Osteocyte (in vitro differentiated cells): ENCODE measurements around the gene LRRC27. TPM values are rescaled to one million over a fixed set of nuclear protein-coding genes. Genes with fewer than 3 reads are reported as not detected.
A peak's percentile ranks its signal among the peaks of the same experiment; 100 is the strongest.

ENCODE experiments used
- DNase-seq: peaks from one replicate; pipeline ENCODE4 v3.0.0; 2021; ENCODE audit warnings: mixed read lengths; ENCODE audit not compliant: unreplicated experiment; ENCODE audit errors: extremely low spot score
- H3K27ac Mint-ChIP-seq: one replicate; pipeline ENCODE4 v1.8.0; 2021; ENCODE audit warnings: mild to moderate bottlenecking, mixed read lengths; ENCODE audit not compliant: unreplicated experiment
- H3K27me3 Mint-ChIP-seq: one replicate; pipeline ENCODE4 v1.8.0; 2021; ENCODE audit warnings: mixed read lengths; ENCODE audit not compliant: unreplicated experiment
- H3K36me3 Mint-ChIP-seq: one replicate; pipeline ENCODE4 v1.8.0; 2021; ENCODE audit warnings: mixed read lengths; ENCODE audit not compliant: unreplicated experiment
- H3K4me1 Mint-ChIP-seq: one replicate; pipeline ENCODE4 v1.8.0; 2021; ENCODE audit warnings: mixed read lengths; ENCODE audit not compliant: unreplicated experiment
- H3K4me3 Mint-ChIP-seq: one replicate; pipeline ENCODE4 v1.8.0; 2021; ENCODE audit warnings: mild to moderate bottlenecking, moderate library complexity, mixed read lengths; ENCODE audit not compliant: unreplicated experiment
- H3K9me3 Mint-ChIP-seq: one replicate; pipeline ENCODE4 v1.8.0; 2021; ENCODE audit warnings: mixed read lengths; ENCODE audit not compliant: unreplicated experiment
- CTCF ChIP-seq: fragments of 200-600 bp; sonication (generic); IDR thresholded peaks from 2 replicates; pipeline ENCODE4 v1.5.0; 2021; ENCODE audit warnings: antibody characterized with exemption, mild to moderate bottlenecking, moderate library complexity
- total RNA-seq: library from RNA; stranded (reverse); gene quantifications from 2 replicates; pipeline ENCODE4 v1.2.1, GENCODE V29; 2021

Gene LRRC27
- total RNA-seq, 1 donor from 2014 or later = 18.9 TPM

GRCh38 chr10:132412316-132413192 is 80.6 kb downstream of the LRRC27 start:
- H3K27me3 Mint-ChIP-seq = no peaks in the 10 kb centered on the region
- no peak for DNase-seq

GRCh38 chr10:132413226-132414205 is 81.5 kb downstream of the LRRC27 start:
- peaks cover 4% of the 10 kb centered on the region for H3K36me3 Mint-ChIP-seq
- H3K4me1 Mint-ChIP-seq = peaks cover 61% of the 10 kb centered on the region
- no peak for TF ChIP-seq CTCF
- H3K27ac Mint-ChIP-seq = peak overlapping the region; percentile 75
- DNase-seq = no peak
- H3K27me3 Mint-ChIP-seq = no peaks in the 10 kb centered on the region
- H3K9me3 Mint-ChIP-seq = no peaks in the 10 kb centered on the region
- H3K4me3 Mint-ChIP-seq = no peak overlapping the region

More at GRCh38 chr10:132412316-132413192, 80.6 kb downstream of the LRRC27 start:
- no peak for TF ChIP-seq CTCF
- H3K4me3 Mint-ChIP-seq = no peak overlapping the region
- no peaks in the 10 kb centered on the region for H3K9me3 Mint-ChIP-seq
- H3K36me3 Mint-ChIP-seq = peaks cover 4% of the 10 kb centered on the region
- peak overlapping the region; percentile 67 for H3K27ac Mint-ChIP-seq
- peaks cover 63% of the 10 kb centered on the region for H3K4me1 Mint-ChIP-seq

- no peaks in the 10 kb centered on the region for H3K9me3 Mint-ChIP-seq
- H3K4me1 Mint-ChIP-seq = peaks cover 65% of the 10 kb centered on the region
- no peaks in the 10 kb centered on the region for H3K27me3 Mint-ChIP-seq
- no peak overlapping the region for H3K4me3 Mint-ChIP-seq
- no peak for DNase-seq
- no peak overlapping the region for H3K27ac Mint-ChIP-seq
- TF ChIP-seq CTCF = no peak
- H3K36me3 Mint-ChIP-seq = peaks cover 4% of the 10 kb centered on the region
Measured at GRCh38 chr10:132414402-132415016, 82.5 kb downstream of the LRRC27 start.

- DNase-seq = no peak
- Mint-ChIP-seq H3K4me3 (no peak overlapping the region), H3K36me3 (peaks cover 4% of the 10 kb centered on the region), H3K27me3 (no peaks in the 10 kb centered on the region), H3K4me1 (peaks cover 67% of the 10 kb centered on the region), H3K9me3 (no peaks in the 10 kb centered on the region), H3K27ac (peak overlapping the region; percentile 47)
- no peak for TF ChIP-seq CTCF
Measured at GRCh38 chr10:132415255-132415654, 83.3 kb downstream of the LRRC27 start.
